CD4-positive, alpha-beta T cell (primary cell): Measurements from ENCODE around the gene LMNTD2. TPM values are rescaled to one million over a fixed set of nuclear protein-coding genes. Genes with fewer than 3 reads are reported as not detected.

ENCODE experiments used
- ATAC-seq: fragments of 200-7000 bp; cut with Tn5 transposase; one replicate; pipeline ENCODE4 v1.10.0; 2022; ENCODE audit warnings: mild to moderate bottlenecking; ENCODE audit not compliant: poor library complexity
- CTCF ChIA-PET: fragments of 350-600 bp; sonication (Branson Sonifier 250); formaldehyde crosslinking; loops from one replicate; lab custom pipeline; 2021; ENCODE audit warnings: antibody characterized with exemption, inconsistent platforms; lab: Charles Lee
- POLR2A ChIA-PET: fragments of 350-600 bp; sonication (Branson Sonifier 250); formaldehyde crosslinking; loops from one replicate; lab custom pipeline; 2021; ENCODE audit warnings: antibody characterized with exemption, inconsistent platforms; lab: Charles Lee
- DNase-seq, 14 experiments: peaks; one replicate each; pipeline ENCODE4 v3.0.0-alpha.2; 2013 to 2020; ENCODE audit warnings: mixed read lengths in 2 of 14
- H3K27ac ChIP-seq, 2 donors: one replicate each; pipeline versions ENCODE4 v1.5.1 to v1.7.0; 2013; ENCODE audit warnings: low read length in 2 of 2, low read depth in 1 of 2, mild to moderate bottlenecking in 1 of 2
- H3K27me3 ChIP-seq, 2 experiments: 1 replicate in 1 of 2; 2 replicates in 1 of 2; pipeline versions ENCODE4 v1.6.1 to v1.7.0; 2013; ENCODE audit warnings: low read length in 2 of 2, control low read depth in 1 of 2, mild to moderate bottlenecking in 1 of 2, moderate library complexity in 1 of 2; ENCODE audit not compliant: insufficient read depth in 2 of 2, control insufficient read depth in 1 of 2
- H3K36me3 ChIP-seq: one replicate; pipeline ENCODE4 v1.6.1; 2013; ENCODE audit warnings: low read length, control low read depth; ENCODE audit not compliant: insufficient read depth
- H3K4me1 ChIP-seq: one replicate; pipeline ENCODE4 v1.6.1; 2013; ENCODE audit warnings: low read length, control low read depth; ENCODE audit not compliant: insufficient read depth
- H3K4me3 ChIP-seq: one replicate; pipeline ENCODE4 v1.5.1; 2013; ENCODE audit warnings: mild to moderate bottlenecking, low read length, moderate library complexity
- H3K9me3 ChIP-seq, 2 experiments: 1 replicate in 1 of 2; 2 replicates in 1 of 2; pipeline versions ENCODE4 v1.6.1 to v1.7.0; 2013; ENCODE audit warnings: low read length in 2 of 2, mild to moderate bottlenecking in 2 of 2, control low read depth in 1 of 2, moderate library complexity in 1 of 2; ENCODE audit not compliant: control insufficient read depth in 1 of 2, insufficient read depth in 1 of 2
- H3K27ac Mint-ChIP-seq: one replicate; pipeline ENCODE4 v1.8.0; 2020; ENCODE audit warnings: mixed read lengths
- H3K27me3 Mint-ChIP-seq: one replicate; pipeline ENCODE4 v1.8.0; 2021; ENCODE audit warnings: mixed read lengths
- H3K36me3 Mint-ChIP-seq: one replicate; pipeline ENCODE4 v1.8.0; 2021; ENCODE audit warnings: low read depth, mixed read lengths
- H3K4me1 Mint-ChIP-seq: one replicate; pipeline ENCODE4 v1.8.0; 2021; ENCODE audit warnings: low read depth, mixed read lengths
- H3K4me3 Mint-ChIP-seq: one replicate; pipeline ENCODE4 v1.8.0; 2020; ENCODE audit warnings: mild to moderate bottlenecking, mixed read lengths
- H3K9me3 Mint-ChIP-seq: one replicate; pipeline ENCODE4 v1.8.0; 2020; ENCODE audit warnings: mixed read lengths
- intact Hi-C, 2 experiments: fragments of 100-400 bp; cut with DNase I in 1 of 2; cut with micrococcal nuclease in 1 of 2; formaldehyde crosslinking; loops; one replicate each; pipeline versions ENCODE4 v1.15.1 to v1.9.0; 2023 to 2025; cut with DNase I, micrococcal nuclease
- total RNA-seq, 174 experiments: library from RNA in 2 of 174; stranded (reverse) in 2 of 174; gene quantifications; one replicate each; pipeline ENCODE4 v1.2.3 and lab custom pipeline; 2021 to 2026
- TF ChIP-seq, protein P1 (sequence below): fragments of 200-600 bp; IDR thresholded peaks from one replicate; pipeline ENCODE4 v1.8.0; 2022; ENCODE audit warnings: antibody characterized with exemption, mild to moderate bottlenecking

The LMNTD2 gene
- total RNA-seq, 2 experiments from 2014 or later = 8.2 to 10.3 TPM

DNA sequence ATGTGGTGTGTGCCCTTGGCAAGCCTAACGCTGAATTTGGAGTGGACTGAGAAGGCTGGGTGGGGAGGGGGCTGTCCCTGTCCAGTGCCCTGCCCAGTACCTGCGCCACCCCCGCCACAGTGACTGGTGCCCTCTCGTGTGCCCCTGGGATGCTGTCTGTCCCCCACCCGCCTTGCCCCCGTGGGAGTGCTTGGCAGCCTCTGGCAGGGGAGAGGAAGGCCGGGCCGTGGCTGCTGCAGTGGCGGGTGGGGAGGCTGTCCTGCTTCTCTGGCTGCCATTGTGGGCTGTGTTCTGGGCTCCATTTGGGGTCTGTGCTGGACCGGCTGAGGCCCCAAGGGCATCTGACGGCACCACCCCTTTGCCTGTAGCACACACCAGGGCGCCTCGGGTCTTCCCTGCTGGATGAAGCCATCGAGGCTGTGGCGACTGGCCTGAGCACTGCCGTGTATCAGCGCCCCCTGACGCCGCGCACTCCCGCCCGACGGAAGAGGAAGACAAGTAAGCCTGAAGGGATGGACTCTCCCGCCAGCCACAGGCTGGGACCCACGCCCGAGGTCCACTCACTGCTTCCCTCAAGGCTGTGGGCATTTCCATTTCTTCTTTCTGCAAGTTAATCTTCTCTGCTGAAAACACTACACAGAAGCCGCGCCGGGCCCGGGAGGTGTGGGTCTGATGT is 37.6 kb upstream of the LMNTD2 start:
- peaks cover 7% of the 10 kb centered on the region for H3K4me1 ChIP-seq
- H3K9me3 ChIP-seq = no peaks in the 10 kb centered on the region
- H3K4me3 ChIP-seq = no peak overlapping the region
- DNase-seq = peak in 1 of 14 experiments; percentile 16
- no peak for ATAC-seq
- Mint-ChIP-seq H3K4me1 (no peaks in the 10 kb centered on the region), H3K36me3 (peaks cover 80% of the 10 kb centered on the region), H3K9me3 (no peaks in the 10 kb centered on the region), H3K4me3 (no peak overlapping the region), H3K27me3 (no peaks in the 10 kb centered on the region), H3K27ac (no peak overlapping the region)
- ChIA-PET POLR2A (no interaction called here), CTCF (no interaction called here)
- intact Hi-C loops = no loop called here
- H3K36me3 ChIP-seq = peaks cover 82% of the 10 kb centered on the region
- TF ChIP-seq, protein P1, sequence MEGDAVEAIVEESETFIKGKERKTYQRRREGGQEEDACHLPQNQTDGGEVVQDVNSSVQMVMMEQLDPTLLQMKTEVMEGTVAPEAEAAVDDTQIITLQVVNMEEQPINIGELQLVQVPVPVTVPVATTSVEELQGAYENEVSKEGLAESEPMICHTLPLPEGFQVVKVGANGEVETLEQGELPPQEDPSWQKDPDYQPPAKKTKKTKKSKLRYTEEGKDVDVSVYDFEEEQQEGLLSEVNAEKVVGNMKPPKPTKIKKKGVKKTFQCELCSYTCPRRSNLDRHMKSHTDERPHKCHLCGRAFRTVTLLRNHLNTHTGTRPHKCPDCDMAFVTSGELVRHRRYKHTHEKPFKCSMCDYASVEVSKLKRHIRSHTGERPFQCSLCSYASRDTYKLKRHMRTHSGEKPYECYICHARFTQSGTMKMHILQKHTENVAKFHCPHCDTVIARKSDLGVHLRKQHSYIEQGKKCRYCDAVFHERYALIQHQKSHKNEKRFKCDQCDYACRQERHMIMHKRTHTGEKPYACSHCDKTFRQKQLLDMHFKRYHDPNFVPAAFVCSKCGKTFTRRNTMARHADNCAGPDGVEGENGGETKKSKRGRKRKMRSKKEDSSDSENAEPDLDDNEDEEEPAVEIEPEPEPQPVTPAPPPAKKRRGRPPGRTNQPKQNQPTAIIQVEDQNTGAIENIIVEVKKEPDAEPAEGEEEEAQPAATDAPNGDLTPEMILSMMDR = no peak
- no peak overlapping the region for H3K27ac ChIP-seq
- no peaks in the 10 kb centered on the region for H3K27me3 ChIP-seq

DNA sequence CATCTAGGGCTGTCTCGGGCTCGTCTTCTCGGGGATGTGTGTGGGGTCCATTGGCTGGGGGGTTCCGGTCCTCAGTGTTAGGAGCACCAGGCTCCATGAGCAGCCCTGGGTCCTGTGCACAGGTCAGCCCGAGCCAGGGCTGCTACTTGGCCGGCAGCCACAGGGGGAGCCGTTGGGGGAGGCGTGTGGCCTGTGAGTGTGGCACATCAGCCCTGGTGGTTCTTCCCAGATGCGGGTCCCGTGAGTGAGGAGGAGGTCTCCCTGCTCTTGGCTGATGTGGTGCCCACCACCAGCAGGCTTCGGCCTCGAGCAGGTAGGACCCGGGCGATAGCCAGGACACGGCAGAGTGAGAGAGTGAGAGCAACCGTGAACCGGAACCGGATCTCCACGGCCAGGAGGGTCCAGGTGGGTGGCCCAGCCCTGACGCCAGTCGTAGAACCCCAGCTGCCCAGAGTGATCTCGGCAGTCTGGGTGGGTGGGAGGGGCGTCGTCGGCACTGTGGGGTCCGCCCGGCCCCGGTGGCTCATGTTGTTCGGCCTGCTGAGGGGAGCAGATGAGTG is 36.7 kb upstream of the LMNTD2 start:
- H3K9me3 ChIP-seq = no peaks in the 10 kb centered on the region
- Mint-ChIP-seq H3K27me3 (no peaks in the 10 kb centered on the region), H3K9me3 (no peaks in the 10 kb centered on the region), H3K4me1 (no peaks in the 10 kb centered on the region), H3K4me3 (no peak overlapping the region), H3K27ac (peak overlapping the region; percentile 31), H3K36me3 (peaks cover 84% of the 10 kb centered on the region)
- intact Hi-C loops = no loop called here
- ATAC-seq (no peak), DNase-seq (peak in 1 of 14 experiments; percentile 29)
- no peak overlapping the region for H3K27ac ChIP-seq
- TF ChIP-seq, protein P1 = no peak
- H3K4me1 ChIP-seq = peaks cover 7% of the 10 kb centered on the region
- H3K4me3 ChIP-seq = no peak overlapping the region
- ChIA-PET POLR2A (no interaction called here), CTCF (no interaction called here)
- H3K27me3 ChIP-seq = no peaks in the 10 kb centered on the region
- peaks cover 87% of the 10 kb centered on the region for H3K36me3 ChIP-seq

DNA sequence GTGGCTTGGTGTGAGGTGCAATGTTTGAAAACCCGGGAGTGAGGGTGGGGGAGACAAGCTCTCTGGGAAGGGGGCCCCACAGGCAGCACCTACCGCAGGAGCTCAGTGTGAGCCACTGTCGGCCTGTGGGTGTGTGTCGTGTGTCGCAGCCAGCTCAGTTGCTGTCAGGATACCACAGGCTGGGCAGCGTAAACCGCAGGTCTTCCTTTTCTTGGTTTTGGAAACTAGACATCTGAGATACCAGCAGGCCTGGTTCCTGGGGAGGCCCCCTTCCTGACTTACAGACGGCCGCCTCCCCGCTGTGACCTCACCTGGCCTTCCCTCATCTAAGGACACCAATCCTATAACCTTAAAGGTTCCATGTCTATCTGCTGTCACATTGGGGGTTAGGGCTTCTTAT is 35.8 kb upstream of the LMNTD2 start:
- ATAC-seq (no peak), DNase-seq (peak in 1 of 14 experiments; percentile 48)
- Mint-ChIP-seq H3K27ac (peak overlapping the region; percentile 31), H3K36me3 (peaks cover 82% of the 10 kb centered on the region), H3K4me3 (no peak overlapping the region), H3K27me3 (no peaks in the 10 kb centered on the region), H3K4me1 (no peaks in the 10 kb centered on the region), H3K9me3 (no peaks in the 10 kb centered on the region)
- Histone ChIP-seq H3K27me3 (no peaks in the 10 kb centered on the region), H3K36me3 (peaks cover 83% of the 10 kb centered on the region), H3K27ac (no peak overlapping the region), H3K4me1 (peaks cover 7% of the 10 kb centered on the region), H3K9me3 (no peaks in the 10 kb centered on the region), H3K4me3 (no peak overlapping the region)
- CTCF ChIA-PET = no interaction called here
- TF ChIP-seq, protein P1 = no peak
- intact Hi-C loops = no loop called here
- POLR2A ChIA-PET = interaction anchor here (1.3 kb wide), 1 partner anchor 18 kb away, joined by 3 read pairs; no protein-coding TSS in a partner anchor
